ENCODE measurements around the gene OGFOD2.

- TF ChIP-seq CTCF (IDR thresholded peaks at IDR 0.05; ENCODE audit: low read length) = no peak
- no peak for TF ChIP-seq EZH2 (IDR thresholded peaks at IDR 0.05; ENCODE audit: borderline replicate concordance, low read length)
Measured at GRCh38 chr12:122994781-122995502, 19.9 kb downstream of the OGFOD2 start.
